ENCODE measurements around the gene LKAAEAR1. TPM values are rescaled to one million over a fixed set of nuclear protein-coding genes. Genes with fewer than 3 reads are reported as not detected.

LKAAEAR1 gene
- total and polyA plus RNA-seq, 2 of the 13 experiments (the other 11 are each of a cell fraction or from before 2014, with no cell fraction given) = not detected

DNA sequence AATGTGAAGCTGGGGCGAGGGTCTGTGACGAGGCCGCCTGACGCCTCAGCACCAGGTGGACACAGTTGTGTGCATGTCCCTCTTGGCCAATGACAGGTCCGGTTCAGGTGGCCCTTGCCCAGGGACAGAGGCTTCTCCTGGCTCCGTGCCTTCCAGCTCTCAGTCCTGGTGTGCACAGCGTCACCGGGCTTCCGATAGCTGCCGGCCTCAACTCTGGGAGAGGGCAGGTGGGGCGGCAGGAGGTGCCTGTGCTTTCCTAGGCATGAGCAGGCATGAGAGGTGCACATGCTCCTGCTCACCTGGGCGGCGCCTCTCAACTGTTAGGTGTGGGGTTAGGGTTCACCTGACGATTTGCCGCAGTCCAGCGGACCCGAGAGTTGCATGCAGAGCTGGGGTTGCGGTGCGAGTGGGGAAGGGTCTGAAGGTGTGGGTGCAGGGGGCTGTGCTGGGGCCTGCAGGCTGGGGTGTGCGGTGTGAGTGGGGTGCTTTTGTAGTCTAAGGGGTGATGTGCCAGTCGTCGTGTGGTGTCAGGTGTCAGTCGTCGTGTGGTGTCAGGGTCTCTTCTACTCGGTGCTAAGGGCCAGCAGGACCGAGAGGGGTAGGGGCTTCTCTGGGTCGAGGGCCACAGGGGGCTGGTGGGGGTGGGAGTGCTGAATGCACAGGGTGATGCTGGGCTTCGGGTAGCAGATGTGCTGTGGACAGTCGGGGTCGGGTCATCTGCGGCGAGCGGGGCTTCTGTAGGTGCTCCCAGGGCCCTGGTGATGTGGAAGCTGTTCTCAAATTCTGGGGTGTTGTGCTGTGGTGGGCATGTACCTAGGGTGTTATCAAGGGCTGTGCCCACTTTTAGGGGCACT is 31.0 kb downstream of the LKAAEAR1 start (continued):
- TF ChIP-seq ATF6 (CRISPR knock-in tag; conservative IDR thresholded peaks at IDR 0.05) (no peak), ZNF652 (CRISPR knock-in tag; IDR thresholded peaks at IDR 0.05; ENCODE audit: borderline replicate concordance, low read depth) (no peak), ZNF331 (CRISPR knock-in tag; IDR thresholded peaks at IDR 0.05) (no peak), RBM22 (optimal IDR thresholded peaks at IDR 0.05; ENCODE audit: low read length) (no peak), SUZ12 (IDR thresholded peaks at IDR 0.05; ENCODE audit: low read depth, low read length) (no peak), RFXANK (CRISPR knock-in tag; IDR thresholded peaks at IDR 0.05) (no peak), FOXA1 (IDR thresholded peaks at IDR 0.05) (no peak), FOXA1 (CRISPR knock-in tag; IDR thresholded peaks at IDR 0.05) (no peak; the same call in 1 of the 2 replicates), ZNF737 (CRISPR knock-in tag; IDR thresholded peaks at IDR 0.05; ENCODE audit: borderline replicate concordance) (no peak), BCLAF1 (IDR thresholded peaks at IDR 0.05) (no peak), ZFP41 (CRISPR knock-in tag; IDR thresholded peaks at IDR 0.05; ENCODE audit: borderline replicate concordance) (peak; percentile 83), ZNF552 (CRISPR knock-in tag; IDR thresholded peaks at IDR 0.05; ENCODE audit: borderline replicate concordance) (peak; percentile 75; the same call in 1 of the 2 replicates), ZNF431 (CRISPR knock-in tag; IDR thresholded peaks at IDR 0.05; ENCODE audit: borderline replicate concordance, low read depth) (no peak), RAD21 (CRISPR knock-in tag; IDR thresholded peaks at IDR 0.05) (peak; percentile 58; the same call in 1 of the 2 replicates)
- TF ChIP-seq, protein P1, sequence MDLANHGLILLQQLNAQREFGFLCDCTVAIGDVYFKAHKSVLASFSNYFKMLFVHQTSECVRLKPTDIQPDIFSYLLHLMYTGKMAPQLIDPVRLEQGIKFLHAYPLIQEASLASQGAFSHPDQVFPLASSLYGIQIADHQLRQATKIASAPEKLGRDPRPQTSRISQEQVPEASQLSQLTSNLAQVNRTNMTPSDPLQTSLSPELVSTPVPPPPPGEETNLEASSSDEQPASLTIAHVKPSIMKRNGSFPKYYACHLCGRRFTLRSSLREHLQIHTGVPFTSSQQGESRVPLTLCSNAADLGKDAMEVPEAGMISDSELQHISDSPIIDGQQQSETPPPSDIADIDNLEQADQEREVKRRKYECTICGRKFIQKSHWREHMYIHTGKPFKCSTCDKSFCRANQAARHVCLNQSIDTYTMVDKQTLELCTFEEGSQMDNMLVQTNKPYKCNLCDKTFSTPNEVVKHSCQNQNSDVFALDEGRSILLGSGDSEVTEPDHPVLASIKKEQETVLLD (CRISPR knock-in tag; IDR thresholded peaks at IDR 0.05; ENCODE audit: low read depth) = 0 out of 2 replicates have a peak, but pooled peaks have one; percentile 59
- TF ChIP-seq, protein P2, sequence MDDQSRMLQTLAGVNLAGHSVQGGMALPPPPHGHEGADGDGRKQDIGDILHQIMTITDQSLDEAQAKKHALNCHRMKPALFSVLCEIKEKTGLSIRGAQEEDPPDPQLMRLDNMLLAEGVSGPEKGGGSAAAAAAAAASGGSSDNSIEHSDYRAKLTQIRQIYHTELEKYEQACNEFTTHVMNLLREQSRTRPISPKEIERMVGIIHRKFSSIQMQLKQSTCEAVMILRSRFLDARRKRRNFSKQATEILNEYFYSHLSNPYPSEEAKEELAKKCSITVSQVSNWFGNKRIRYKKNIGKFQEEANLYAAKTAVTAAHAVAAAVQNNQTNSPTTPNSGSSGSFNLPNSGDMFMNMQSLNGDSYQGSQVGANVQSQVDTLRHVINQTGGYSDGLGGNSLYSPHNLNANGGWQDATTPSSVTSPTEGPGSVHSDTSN (CRISPR knock-in tag; IDR thresholded peaks at IDR 0.05; ENCODE audit: borderline replicate concordance) = no peak
- TF ChIP-seq, protein P3, sequence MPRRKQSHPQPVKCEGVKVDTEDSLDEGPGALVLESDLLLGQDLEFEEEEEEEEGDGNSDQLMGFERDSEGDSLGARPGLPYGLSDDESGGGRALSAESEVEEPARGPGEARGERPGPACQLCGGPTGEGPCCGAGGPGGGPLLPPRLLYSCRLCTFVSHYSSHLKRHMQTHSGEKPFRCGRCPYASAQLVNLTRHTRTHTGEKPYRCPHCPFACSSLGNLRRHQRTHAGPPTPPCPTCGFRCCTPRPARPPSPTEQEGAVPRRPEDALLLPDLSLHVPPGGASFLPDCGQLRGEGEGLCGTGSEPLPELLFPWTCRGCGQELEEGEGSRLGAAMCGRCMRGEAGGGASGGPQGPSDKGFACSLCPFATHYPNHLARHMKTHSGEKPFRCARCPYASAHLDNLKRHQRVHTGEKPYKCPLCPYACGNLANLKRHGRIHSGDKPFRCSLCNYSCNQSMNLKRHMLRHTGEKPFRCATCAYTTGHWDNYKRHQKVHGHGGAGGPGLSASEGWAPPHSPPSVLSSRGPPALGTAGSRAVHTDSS (CRISPR knock-in tag; conservative IDR thresholded peaks at IDR 0.05) = no peak
- TF ChIP-seq, protein P4, sequence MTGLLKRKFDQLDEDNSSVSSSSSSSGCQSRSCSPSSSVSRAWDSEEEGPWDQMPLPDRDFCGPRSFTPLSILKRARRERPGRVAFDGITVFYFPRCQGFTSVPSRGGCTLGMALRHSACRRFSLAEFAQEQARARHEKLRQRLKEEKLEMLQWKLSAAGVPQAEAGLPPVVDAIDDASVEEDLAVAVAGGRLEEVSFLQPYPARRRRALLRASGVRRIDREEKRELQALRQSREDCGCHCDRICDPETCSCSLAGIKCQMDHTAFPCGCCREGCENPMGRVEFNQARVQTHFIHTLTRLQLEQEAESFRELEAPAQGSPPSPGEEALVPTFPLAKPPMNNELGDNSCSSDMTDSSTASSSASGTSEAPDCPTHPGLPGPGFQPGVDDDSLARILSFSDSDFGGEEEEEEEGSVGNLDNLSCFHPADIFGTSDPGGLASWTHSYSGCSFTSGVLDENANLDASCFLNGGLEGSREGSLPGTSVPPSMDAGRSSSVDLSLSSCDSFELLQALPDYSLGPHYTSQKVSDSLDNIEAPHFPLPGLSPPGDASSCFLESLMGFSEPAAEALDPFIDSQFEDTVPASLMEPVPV (CRISPR knock-in tag; IDR thresholded peaks at IDR 0.05) = peak; percentile 94

Measured in HepG2 (cell line).